ENCODE data around the gene PLCD3. TPM values are rescaled to one million over a fixed set of nuclear protein-coding genes. Genes with fewer than 3 reads are reported as not detected.

Gene PLCD3
- total and polyA plus RNA-seq, 8 donors = 7.6 to 215 (median 42.1) TPM

DNA sequence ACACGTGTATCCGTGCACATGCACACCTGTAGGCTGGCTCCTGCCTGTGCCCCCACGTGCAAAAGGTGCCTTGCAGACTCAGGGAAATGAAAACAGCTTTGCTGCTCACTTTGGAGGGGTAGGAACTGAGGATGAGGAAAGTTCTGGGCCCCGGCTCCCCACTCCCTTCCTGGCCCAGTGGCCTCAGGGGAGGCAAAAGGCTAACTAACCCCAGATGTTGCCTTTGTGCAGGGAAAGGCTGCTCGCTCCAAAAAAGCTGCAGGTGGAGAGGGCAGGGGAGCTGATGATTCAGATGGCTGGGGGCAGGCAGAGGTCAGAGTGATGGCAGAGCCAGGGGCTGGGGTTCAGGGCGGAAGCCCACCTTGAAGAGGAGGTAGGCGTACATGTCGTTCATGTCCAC, 12.4 kb downstream of the PLCD3 start:
- WGBS, 5 donors = 83 to 90% (median 87%) methylated on average over 8 of the region's 8 CpGs
- Histone ChIP-seq H3K4me1 (peaks cover 26 to 43% (median 29%) of the 10 kb centered on the region in 4 donors), H3K4me3 (no peak overlapping the region), H3K27me3 (no peaks in the 10 kb centered on the region), H3K36me3 (peaks cover 15 to 64% (median 48%) of the 10 kb centered on the region in 4 donors), H3K27ac (no peak overlapping the region), H3K9me3 (no peaks in the 10 kb centered on the region)
- intact Hi-C loops (cut with DNase I; ENCODE audit: low total_unique reads) = no loop called here
- no peak for DNase-seq
- TF ChIP-seq POLR2A (IDR thresholded peaks at IDR 0.05) (no peak), EP300 (IDR thresholded peaks at IDR 0.05) (no peak), POLR2AphosphoS5 (IDR thresholded peaks at IDR 0.05) (no peak)
- TF ChIP-seq, protein P1, sequence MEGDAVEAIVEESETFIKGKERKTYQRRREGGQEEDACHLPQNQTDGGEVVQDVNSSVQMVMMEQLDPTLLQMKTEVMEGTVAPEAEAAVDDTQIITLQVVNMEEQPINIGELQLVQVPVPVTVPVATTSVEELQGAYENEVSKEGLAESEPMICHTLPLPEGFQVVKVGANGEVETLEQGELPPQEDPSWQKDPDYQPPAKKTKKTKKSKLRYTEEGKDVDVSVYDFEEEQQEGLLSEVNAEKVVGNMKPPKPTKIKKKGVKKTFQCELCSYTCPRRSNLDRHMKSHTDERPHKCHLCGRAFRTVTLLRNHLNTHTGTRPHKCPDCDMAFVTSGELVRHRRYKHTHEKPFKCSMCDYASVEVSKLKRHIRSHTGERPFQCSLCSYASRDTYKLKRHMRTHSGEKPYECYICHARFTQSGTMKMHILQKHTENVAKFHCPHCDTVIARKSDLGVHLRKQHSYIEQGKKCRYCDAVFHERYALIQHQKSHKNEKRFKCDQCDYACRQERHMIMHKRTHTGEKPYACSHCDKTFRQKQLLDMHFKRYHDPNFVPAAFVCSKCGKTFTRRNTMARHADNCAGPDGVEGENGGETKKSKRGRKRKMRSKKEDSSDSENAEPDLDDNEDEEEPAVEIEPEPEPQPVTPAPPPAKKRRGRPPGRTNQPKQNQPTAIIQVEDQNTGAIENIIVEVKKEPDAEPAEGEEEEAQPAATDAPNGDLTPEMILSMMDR (IDR thresholded peaks at IDR 0.05) = no peak

DNA sequence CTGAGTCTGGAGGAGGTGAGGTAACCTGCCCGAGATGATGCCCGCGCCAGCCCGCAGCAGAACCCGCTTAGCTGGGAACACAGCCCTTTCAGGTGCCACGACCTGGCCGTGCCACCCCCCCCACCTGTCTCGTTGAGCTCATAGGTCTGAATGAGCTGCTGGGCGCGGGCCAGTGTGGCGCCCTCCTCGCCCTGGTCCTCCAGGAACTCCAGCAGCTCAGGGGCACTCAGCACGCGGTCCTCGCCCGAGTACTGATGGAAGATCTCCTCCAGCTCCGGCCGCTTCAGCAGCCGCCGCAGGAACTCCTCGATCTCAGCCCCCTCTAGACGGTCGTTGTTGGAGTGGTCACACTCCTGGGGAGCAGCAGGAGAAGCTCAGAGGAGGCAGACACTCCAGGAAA, 13.6 kb downstream of the PLCD3 start:
- intact Hi-C loops (cut with DNase I; ENCODE audit: low total_unique reads) = no loop called here

DNA sequence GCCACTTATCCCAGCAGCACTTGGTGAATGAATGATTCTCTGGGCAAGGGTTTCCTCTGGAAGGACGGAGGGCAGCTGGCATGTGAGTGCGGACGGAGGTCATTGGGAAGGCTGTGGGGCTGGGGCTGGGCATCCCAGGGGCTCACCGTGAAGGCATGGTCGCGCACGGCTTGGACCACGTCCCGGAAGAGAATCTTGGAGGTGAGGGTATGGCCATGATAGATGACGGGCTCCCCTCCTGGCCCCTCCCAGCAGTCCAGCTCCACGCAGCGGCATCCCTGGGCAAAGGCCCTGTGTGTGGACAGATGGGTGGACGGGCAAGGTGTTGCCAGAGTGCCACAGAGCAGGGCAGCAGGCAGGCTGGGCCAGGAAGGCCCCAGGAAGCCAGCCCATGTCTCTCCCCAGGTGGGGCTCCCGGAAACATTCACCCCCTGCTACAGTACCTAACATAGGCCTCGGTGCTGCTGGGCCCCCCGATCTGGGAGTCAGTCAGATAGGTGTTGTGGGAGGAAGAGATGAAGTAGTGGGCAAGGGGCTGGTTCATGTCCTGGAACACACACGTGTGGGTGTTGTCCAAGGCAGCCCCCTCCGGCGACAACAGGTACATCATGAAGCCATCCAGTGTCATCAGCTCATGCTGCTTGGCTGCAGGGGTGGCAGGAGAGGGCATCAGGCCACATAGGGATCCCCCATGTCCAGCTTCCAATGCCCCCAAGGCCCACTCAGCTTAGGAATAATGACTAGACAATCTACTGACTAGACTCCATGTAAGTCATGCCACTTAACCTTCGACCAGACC, 14.3 kb downstream of the PLCD3 start:
- peaks cover 9 to 23% (median 12%) of the 10 kb centered on the region in 4 donors for H3K4me1 ChIP-seq
- intact Hi-C loops (cut with DNase I; ENCODE audit: low total_unique reads) = no loop called here
- TF ChIP-seq EP300 (IDR thresholded peaks at IDR 0.05) (no peak), POLR2AphosphoS5 (IDR thresholded peaks at IDR 0.05) (no peak), POLR2A (IDR thresholded peaks at IDR 0.05) (no peak)
- TF ChIP-seq, protein P1 (IDR thresholded peaks at IDR 0.05) = no peak
- peaks cover 15 to 83% (median 66%) of the 10 kb centered on the region in 4 donors for H3K36me3 ChIP-seq
- no peaks in the 10 kb centered on the region for H3K9me3 ChIP-seq
- H3K4me3 ChIP-seq = no peak overlapping the region
- DNase-seq = no peak
- 88 to 92% (median 92%) methylated on average over 19 to 20 of the region's 20 CpGs for WGBS, 5 donors
- no peak overlapping the region for H3K27ac ChIP-seq
- H3K27me3 ChIP-seq = no peaks in the 10 kb centered on the region

More for the DNA sequence above, 13.6 kb downstream of the PLCD3 start:
- H3K27ac ChIP-seq = no peak overlapping the region
- H3K27me3 ChIP-seq = no peaks in the 10 kb centered on the region
- H3K9me3 ChIP-seq = no peaks in the 10 kb centered on the region
- H3K4me3 ChIP-seq = no peak overlapping the region
- 87 to 93% (median 91%) methylated on average over 17 to 23 of the region's 23 CpGs for WGBS, 5 donors
- H3K4me1 ChIP-seq = peaks cover 16 to 30% (median 18%) of the 10 kb centered on the region in 4 donors
- DNase-seq = no peak
- peaks cover 15 to 77% (median 59%) of the 10 kb centered on the region in 4 donors for H3K36me3 ChIP-seq
- TF ChIP-seq, protein P1 (IDR thresholded peaks at IDR 0.05) = no peak
- TF ChIP-seq POLR2A (IDR thresholded peaks at IDR 0.05) (no peak), EP300 (IDR thresholded peaks at IDR 0.05) (no peak), POLR2AphosphoS5 (IDR thresholded peaks at IDR 0.05) (no peak)

DNA sequence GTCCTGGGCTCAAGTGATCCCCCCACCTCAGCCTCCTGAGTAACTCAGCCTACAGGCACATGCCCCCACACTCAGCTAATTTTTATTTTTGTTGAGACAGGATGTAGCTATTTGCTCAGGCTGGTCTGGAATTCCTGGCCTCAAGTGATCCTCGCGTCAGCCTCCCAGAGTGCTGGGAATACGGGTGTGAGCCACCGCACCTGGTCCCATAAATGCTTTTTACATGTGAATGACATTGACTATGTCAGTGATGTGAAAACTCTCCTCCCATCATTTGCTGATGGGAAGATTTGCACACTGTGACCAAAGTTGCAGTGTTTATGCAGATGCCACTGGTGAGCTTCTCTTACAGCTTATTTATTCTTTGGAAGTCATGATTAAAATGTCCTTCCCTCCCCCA, 15.0 kb downstream of the PLCD3 start:
- no peak for TF ChIP-seq POLR2A (IDR thresholded peaks at IDR 0.05)
- TF ChIP-seq EP300 (IDR thresholded peaks at IDR 0.05) = no peak
- TF ChIP-seq, protein P1 (IDR thresholded peaks at IDR 0.05) = no peak
- TF ChIP-seq POLR2AphosphoS5 (IDR thresholded peaks at IDR 0.05) = no peak
- intact Hi-C loops (cut with DNase I; ENCODE audit: low total_unique reads) = no loop called here
- peaks cover 21 to 90% (median 73%) of the 10 kb centered on the region in 4 donors for H3K36me3 ChIP-seq

More for the DNA sequence above, 15.0 kb downstream of the PLCD3 start:
- WGBS, 5 donors = 92 to 97% (median 96%) methylated on average over 4 of the region's 4 CpGs
- no peak overlapping the region for H3K4me3 ChIP-seq
- no peaks in the 10 kb centered on the region for H3K27me3 ChIP-seq
- no peaks in the 10 kb centered on the region for H3K9me3 ChIP-seq
- no peak for DNase-seq
- no peak overlapping the region for H3K27ac ChIP-seq
- H3K4me1 ChIP-seq = peaks cover 2 to 17% (median 5%) of the 10 kb centered on the region in 4 donors
